ENCODE data around the gene IL17C.

GRCh38 chr16:88599825-88600538, 38.4 kb upstream of the IL17C start:
- TF ChIP-seq CTCF (IDR thresholded peaks at IDR 0.05): no peak
- no peak for TF ChIP-seq EP300 (IDR thresholded peaks at IDR 0.05)
- TF ChIP-seq POLR2A (IDR thresholded peaks at IDR 0.05): no peak

Data from upper lobe of left lung (tissue), 4 donors.